ENCODE measurements around the gene RETNLB.

DNA sequence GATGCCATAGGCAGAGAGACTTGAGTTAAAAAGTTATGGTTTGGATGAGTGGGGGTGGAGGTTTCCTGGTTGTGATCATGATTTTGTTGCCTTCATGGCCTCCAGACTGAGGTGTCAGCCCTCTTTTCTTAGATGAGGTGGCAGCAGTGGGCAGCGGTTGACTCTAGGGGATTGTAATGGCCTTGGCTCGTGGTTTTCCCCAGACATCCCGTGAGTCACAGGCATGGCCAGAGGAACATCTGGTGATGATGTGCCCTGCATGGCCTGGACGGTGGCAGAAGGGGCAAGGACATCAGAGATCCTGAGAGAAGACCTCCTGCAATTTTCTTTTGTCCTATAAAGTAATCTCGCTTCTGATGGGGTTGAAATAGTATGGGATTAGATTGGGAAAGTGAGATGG lies 12.4 kb downstream of the RETNLB start:
- TF ChIP-seq, protein P1, sequence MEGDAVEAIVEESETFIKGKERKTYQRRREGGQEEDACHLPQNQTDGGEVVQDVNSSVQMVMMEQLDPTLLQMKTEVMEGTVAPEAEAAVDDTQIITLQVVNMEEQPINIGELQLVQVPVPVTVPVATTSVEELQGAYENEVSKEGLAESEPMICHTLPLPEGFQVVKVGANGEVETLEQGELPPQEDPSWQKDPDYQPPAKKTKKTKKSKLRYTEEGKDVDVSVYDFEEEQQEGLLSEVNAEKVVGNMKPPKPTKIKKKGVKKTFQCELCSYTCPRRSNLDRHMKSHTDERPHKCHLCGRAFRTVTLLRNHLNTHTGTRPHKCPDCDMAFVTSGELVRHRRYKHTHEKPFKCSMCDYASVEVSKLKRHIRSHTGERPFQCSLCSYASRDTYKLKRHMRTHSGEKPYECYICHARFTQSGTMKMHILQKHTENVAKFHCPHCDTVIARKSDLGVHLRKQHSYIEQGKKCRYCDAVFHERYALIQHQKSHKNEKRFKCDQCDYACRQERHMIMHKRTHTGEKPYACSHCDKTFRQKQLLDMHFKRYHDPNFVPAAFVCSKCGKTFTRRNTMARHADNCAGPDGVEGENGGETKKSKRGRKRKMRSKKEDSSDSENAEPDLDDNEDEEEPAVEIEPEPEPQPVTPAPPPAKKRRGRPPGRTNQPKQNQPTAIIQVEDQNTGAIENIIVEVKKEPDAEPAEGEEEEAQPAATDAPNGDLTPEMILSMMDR (IDR thresholded peaks at IDR 0.05; ENCODE audit: insufficient read depth, low read length), result no peak
- TF ChIP-seq, protein P2, sequence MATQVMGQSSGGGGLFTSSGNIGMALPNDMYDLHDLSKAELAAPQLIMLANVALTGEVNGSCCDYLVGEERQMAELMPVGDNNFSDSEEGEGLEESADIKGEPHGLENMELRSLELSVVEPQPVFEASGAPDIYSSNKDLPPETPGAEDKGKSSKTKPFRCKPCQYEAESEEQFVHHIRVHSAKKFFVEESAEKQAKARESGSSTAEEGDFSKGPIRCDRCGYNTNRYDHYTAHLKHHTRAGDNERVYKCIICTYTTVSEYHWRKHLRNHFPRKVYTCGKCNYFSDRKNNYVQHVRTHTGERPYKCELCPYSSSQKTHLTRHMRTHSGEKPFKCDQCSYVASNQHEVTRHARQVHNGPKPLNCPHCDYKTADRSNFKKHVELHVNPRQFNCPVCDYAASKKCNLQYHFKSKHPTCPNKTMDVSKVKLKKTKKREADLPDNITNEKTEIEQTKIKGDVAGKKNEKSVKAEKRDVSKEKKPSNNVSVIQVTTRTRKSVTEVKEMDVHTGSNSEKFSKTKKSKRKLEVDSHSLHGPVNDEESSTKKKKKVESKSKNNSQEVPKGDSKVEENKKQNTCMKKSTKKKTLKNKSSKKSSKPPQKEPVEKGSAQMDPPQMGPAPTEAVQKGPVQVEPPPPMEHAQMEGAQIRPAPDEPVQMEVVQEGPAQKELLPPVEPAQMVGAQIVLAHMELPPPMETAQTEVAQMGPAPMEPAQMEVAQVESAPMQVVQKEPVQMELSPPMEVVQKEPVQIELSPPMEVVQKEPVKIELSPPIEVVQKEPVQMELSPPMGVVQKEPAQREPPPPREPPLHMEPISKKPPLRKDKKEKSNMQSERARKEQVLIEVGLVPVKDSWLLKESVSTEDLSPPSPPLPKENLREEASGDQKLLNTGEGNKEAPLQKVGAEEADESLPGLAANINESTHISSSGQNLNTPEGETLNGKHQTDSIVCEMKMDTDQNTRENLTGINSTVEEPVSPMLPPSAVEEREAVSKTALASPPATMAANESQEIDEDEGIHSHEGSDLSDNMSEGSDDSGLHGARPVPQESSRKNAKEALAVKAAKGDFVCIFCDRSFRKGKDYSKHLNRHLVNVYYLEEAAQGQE (IDR thresholded peaks at IDR 0.05; ENCODE audit: insufficient replicate concordance, low read depth), result no peak
- TF ChIP-seq POLR2AphosphoS5 (IDR thresholded peaks at IDR 0.05; ENCODE audit: low read depth) (no peak), GABPA (IDR thresholded peaks at IDR 0.05; ENCODE audit: low read depth) (no peak)
